ENCODE results near the gene COL18A1. TPM values are rescaled to one million over a fixed set of nuclear protein-coding genes. Genes with fewer than 3 reads are reported as not detected.

The COL18A1 gene
- total RNA-seq, 1 donor from 2014 or later = 9.5 TPM

DNA sequence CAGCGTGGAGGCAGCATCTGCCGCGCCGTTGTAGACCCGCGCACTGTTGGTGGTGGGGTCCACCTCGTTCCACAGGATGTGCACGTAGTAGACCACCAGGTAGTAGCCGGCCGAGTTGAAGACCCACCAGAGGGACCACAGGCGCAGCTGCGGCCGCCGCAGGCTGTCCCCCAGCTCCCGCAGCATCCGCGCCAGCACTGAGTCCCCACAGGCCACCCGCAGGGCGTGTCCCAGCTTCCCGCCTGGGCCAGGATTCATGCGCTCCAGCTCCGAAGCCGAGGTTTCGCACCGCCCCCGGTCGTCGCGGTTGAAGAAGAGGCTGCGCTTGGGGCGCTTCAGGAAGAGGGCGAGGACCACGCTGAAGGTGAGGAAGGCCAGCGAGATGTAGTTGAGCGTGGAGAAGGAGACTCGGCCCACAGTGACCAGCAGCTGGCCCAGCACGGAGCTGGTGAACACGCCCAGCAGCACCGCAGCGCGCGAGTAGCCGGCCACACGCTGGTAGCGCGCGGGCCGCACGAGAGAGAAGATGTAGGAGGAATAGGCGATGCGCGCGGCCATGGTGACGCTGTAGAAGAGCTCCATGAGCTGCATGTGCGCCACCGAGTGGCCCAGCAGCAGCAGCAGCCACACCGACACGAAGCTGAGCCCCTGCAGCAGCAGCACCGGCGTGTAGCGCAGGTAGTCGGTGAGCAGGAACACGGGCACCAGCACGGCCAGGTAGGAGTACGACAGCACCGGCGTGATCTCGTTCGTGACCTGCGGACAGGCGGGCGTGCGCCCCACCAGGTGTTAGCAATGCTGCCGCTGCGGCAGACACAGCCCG, 126.6 kb downstream of the COL18A1 start:
- H3K27ac Mint-ChIP-seq (ENCODE audit: unreplicated experiment) = no peak overlapping the region
- no peak overlapping the region for H3K4me3 Mint-ChIP-seq (ENCODE audit: unreplicated experiment)
- H3K27me3 Mint-ChIP-seq (ENCODE audit: unreplicated experiment) = peaks cover 4% of the 10 kb centered on the region
- TF ChIP-seq, protein P1, sequence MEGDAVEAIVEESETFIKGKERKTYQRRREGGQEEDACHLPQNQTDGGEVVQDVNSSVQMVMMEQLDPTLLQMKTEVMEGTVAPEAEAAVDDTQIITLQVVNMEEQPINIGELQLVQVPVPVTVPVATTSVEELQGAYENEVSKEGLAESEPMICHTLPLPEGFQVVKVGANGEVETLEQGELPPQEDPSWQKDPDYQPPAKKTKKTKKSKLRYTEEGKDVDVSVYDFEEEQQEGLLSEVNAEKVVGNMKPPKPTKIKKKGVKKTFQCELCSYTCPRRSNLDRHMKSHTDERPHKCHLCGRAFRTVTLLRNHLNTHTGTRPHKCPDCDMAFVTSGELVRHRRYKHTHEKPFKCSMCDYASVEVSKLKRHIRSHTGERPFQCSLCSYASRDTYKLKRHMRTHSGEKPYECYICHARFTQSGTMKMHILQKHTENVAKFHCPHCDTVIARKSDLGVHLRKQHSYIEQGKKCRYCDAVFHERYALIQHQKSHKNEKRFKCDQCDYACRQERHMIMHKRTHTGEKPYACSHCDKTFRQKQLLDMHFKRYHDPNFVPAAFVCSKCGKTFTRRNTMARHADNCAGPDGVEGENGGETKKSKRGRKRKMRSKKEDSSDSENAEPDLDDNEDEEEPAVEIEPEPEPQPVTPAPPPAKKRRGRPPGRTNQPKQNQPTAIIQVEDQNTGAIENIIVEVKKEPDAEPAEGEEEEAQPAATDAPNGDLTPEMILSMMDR (IDR thresholded peaks at IDR 0.05; ENCODE audit: partially characterized antibody, unreplicated experiment) = no peak
- no peaks in the 10 kb centered on the region for H3K36me3 Mint-ChIP-seq (ENCODE audit: unreplicated experiment)
- peaks cover 5% of the 10 kb centered on the region for H3K9me3 Mint-ChIP-seq (ENCODE audit: unreplicated experiment)
- DNase-seq = peak; percentile 14
- H3K4me1 Mint-ChIP-seq (ENCODE audit: low read depth, unreplicated experiment) = peaks cover 6% of the 10 kb centered on the region

DNA sequence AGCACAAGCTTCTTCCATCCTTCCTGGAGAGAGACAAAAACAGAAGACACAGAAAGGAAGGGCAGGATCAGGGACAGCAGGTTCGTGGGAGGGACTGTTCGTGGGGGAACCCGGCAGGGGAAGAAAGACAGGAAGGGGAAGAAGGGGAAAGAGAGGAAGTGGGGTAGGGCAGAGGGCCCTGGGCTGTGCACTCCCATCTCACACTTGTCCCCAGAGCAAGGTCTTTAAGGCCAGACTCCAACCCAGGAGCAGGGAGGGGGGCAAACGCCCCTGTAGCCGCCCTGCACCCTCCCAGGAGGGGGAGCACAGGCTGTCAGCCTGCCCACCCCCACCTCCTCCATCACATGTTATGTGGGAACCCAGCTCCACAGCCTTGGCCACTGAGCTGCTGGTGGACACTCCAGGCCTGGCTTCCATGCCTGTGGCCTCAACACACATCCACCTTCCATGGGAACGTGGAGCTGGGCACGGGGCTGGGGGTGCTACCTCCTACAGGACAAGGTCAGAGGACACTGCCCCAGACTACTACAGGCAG, 127.9 kb downstream of the COL18A1 start:
- no peak overlapping the region for H3K4me3 Mint-ChIP-seq (ENCODE audit: unreplicated experiment)
- peaks cover 5% of the 10 kb centered on the region for H3K9me3 Mint-ChIP-seq (ENCODE audit: unreplicated experiment)
- peak overlapping the region; percentile 29 for H3K27ac Mint-ChIP-seq (ENCODE audit: unreplicated experiment)
- H3K4me1 Mint-ChIP-seq (ENCODE audit: low read depth, unreplicated experiment) = peaks cover 6% of the 10 kb centered on the region
- TF ChIP-seq, protein P1 (IDR thresholded peaks at IDR 0.05; ENCODE audit: partially characterized antibody, unreplicated experiment) = no peak
- peak; percentile 6 for DNase-seq
- no peaks in the 10 kb centered on the region for H3K36me3 Mint-ChIP-seq (ENCODE audit: unreplicated experiment)
- H3K27me3 Mint-ChIP-seq (ENCODE audit: unreplicated experiment) = peaks cover 4% of the 10 kb centered on the region

DNA sequence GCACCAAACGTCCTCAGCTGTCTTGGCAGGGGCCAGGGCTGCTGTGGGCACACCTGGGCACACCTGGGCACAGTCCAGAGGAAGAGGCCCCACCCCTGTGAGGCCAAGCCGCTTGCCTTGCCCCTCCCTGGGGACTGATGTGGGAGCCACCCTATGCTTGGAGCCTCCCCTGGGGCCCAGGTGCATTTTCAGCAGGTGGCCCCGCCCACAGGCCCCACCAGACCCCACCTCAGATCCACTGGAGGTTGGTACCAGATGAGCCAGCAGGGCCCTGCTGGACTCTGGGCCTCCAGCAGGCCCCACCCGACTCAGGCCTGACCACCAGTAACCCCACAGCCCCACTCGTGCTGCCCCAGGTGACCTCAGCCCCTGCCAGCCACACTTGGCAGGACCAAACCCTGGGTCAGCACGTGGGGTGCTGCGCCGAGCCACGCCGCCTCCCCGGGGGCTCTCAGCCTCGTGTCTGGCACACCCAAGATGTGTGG, 128.4 kb downstream of the COL18A1 start:
- DNase-seq = no peak
- H3K27me3 Mint-ChIP-seq (ENCODE audit: unreplicated experiment) = peaks cover 4% of the 10 kb centered on the region
- peaks cover 5% of the 10 kb centered on the region for H3K9me3 Mint-ChIP-seq (ENCODE audit: unreplicated experiment)
- peaks cover 6% of the 10 kb centered on the region for H3K4me1 Mint-ChIP-seq (ENCODE audit: low read depth, unreplicated experiment)
- H3K36me3 Mint-ChIP-seq (ENCODE audit: unreplicated experiment) = no peaks in the 10 kb centered on the region
- H3K4me3 Mint-ChIP-seq (ENCODE audit: unreplicated experiment) = no peak overlapping the region
- no peak overlapping the region for H3K27ac Mint-ChIP-seq (ENCODE audit: unreplicated experiment)
- TF ChIP-seq, protein P1 (IDR thresholded peaks at IDR 0.05; ENCODE audit: partially characterized antibody, unreplicated experiment) = no peak

DNA sequence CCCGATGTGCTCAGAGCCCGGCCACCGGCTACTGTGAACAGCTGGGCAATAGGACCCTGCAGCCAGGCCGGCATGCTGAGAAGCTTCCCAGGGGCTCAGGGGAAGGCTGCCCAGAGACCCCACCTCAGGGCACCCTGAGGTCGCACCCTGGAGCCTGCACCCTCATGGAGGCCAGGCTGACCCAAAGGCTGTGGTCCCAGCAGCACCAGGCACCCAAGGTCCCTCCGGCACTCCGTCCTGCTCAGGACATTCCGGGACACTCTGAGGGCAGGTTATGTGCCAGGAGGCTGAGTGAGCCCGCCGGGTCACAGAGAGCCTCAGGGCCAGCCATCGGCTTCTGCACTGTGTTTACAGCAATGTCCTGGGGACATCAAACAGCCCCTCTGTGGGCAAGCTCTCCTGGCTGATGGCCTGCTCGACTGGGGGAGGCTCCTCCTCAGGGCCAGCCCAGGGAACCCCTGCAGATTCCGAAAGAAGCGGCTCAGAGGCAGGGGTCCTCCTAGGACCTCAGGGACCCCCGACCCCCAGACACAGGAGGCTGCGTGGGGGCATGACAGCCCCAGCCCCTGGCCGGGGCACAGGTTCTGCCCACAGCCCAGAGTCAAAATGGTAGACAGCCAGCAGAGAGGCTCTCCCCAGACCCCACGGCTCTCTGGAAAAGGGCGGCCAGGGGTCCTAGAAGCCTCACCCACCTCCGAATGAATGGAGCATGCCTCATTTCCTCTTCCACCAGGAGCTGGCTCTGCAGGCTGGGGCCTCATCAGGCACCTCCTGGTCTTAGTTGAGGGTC, 129.1 kb downstream of the COL18A1 start:
- H3K27ac Mint-ChIP-seq (ENCODE audit: unreplicated experiment) = peak overlapping the region; percentile 84

More for the DNA sequence above, 129.1 kb downstream of the COL18A1 start:
- Mint-ChIP-seq H3K36me3 (ENCODE audit: unreplicated experiment) (no peaks in the 10 kb centered on the region), H3K9me3 (ENCODE audit: unreplicated experiment) (peaks cover 5% of the 10 kb centered on the region), H3K4me3 (ENCODE audit: unreplicated experiment) (peak overlapping the region; percentile 42), H3K27me3 (ENCODE audit: unreplicated experiment) (peaks cover 4% of the 10 kb centered on the region), H3K4me1 (ENCODE audit: low read depth, unreplicated experiment) (peaks cover 6% of the 10 kb centered on the region)
- TF ChIP-seq, protein P1 (IDR thresholded peaks at IDR 0.05; ENCODE audit: partially characterized antibody, unreplicated experiment) = no peak
- peak; percentile 25 for DNase-seq
